Mammary epithelial cell (primary cell): Measurements from ENCODE around the gene SLC15A3.

Experiments used
- CTCF ChIP-seq, 2 donors: IDR thresholded peaks in 1 of 2; conservative IDR thresholded peaks in 1 of 2; 2 replicates each; pipeline ENCODE4 v1.5.1; 2011 to 2012; ENCODE audit warnings: inconsistent platforms in 2 of 2, low read length in 2 of 2, mild to moderate bottlenecking in 2 of 2, control low read depth in 1 of 2, low read depth in 1 of 2; ENCODE audit not compliant: insufficient read depth in 1 of 2; ENCODE audit errors: extremely low read depth in 1 of 2
- EZH2 ChIP-seq: IDR thresholded peaks from 2 replicates; pipeline ENCODE4 v1.6.1; 2012; ENCODE audit warnings: low read length, inconsistent platforms, borderline replicate concordance

- TF ChIP-seq EZH2 (no peak), CTCF (conservative IDR thresholded peaks at IDR 0.05 in 1 of 2, IDR thresholded peaks at IDR 0.05 in 1 of 2; ENCODE audit: extremely low read depth in 1 of 2, insufficient read depth in 1 of 2, low read depth in 1 of 2, low read length in 2 of 2) (no peak)
Measured at GRCh38 chr11:60989093-60989650, 37.2 kb upstream of the SLC15A3 start.
